Thymus (tissue), 11 donors: ENCODE measurements around the gene SDCBP2. TPM values are rescaled to one million over a fixed set of nuclear protein-coding genes. Genes with fewer than 3 reads are reported as not detected.

Experiments used
- DNase-seq, 9 donors: peaks; one replicate each; pipeline ENCODE4 v3.0.0-alpha.2; 2013; ENCODE audit warnings: low spot score in 9 of 9, low read depth in 6 of 9, missing footprints in 1 of 9
- H3K27ac ChIP-seq, 2 donors: one replicate each; pipeline ENCODE4 v1.5.1; 2013; ENCODE audit warnings: control low read depth in 1 of 2, low read depth in 1 of 2, low read length in 1 of 2, mild to moderate bottlenecking in 1 of 2, moderate library complexity in 1 of 2
- H3K27me3 ChIP-seq, 2 donors: one replicate each; pipeline ENCODE4 v1.5.1; 2013; ENCODE audit warnings: low read length in 1 of 2; ENCODE audit not compliant: control insufficient read depth in 2 of 2, insufficient read depth in 1 of 2
- H3K36me3 ChIP-seq, 2 donors: one replicate each; pipeline ENCODE4 v1.5.1; 2013; ENCODE audit warnings: low read length in 1 of 2, mild to moderate bottlenecking in 1 of 2, moderate library complexity in 1 of 2; ENCODE audit not compliant: control insufficient read depth in 2 of 2, insufficient read depth in 2 of 2
- H3K4me1 ChIP-seq, 2 donors: one replicate each; pipeline ENCODE4 v1.5.1; 2013; ENCODE audit warnings: low read length in 2 of 2; ENCODE audit not compliant: control insufficient read depth in 2 of 2, insufficient read depth in 2 of 2
- H3K4me3 ChIP-seq, 2 donors: one replicate each; pipeline ENCODE4 v1.5.1; 2013; ENCODE audit warnings: low read length in 2 of 2, control low read depth in 1 of 2, mild to moderate bottlenecking in 1 of 2
- H3K9me3 ChIP-seq, 2 donors: one replicate each; pipeline ENCODE4 v1.5.1; 2013; ENCODE audit warnings: low read length in 1 of 2, mild to moderate bottlenecking in 1 of 2; ENCODE audit not compliant: control insufficient read depth in 2 of 2, insufficient read depth in 1 of 2
- WGBS: extraction: QIAGEN DNeasy Blood & Tissue Kit; methylation state at CpG from one replicate; pipeline ENCODE4 v1.1.7; 2013; 5-methylcytosine and 5-hydroxymethylcytosine counted together
- polyA plus RNA-seq: library from polyadenylated mRNA; stranded (reverse); fragments of 200-250 nt; gene quantifications from one replicate; pipeline ENCODE4 v1.2.3, GENCODE V29; 2013
- total RNA-seq: library from RNA; stranded (reverse); fragments of 120-200 nt; gene quantifications from one replicate; pipeline ENCODE4 v1.2.4, GENCODE V29; 2013
- donor health status: healthy.

SDCBP2 gene
- total and polyA plus RNA-seq, 2 donors: 2.1 to 8.6 TPM

DNA sequence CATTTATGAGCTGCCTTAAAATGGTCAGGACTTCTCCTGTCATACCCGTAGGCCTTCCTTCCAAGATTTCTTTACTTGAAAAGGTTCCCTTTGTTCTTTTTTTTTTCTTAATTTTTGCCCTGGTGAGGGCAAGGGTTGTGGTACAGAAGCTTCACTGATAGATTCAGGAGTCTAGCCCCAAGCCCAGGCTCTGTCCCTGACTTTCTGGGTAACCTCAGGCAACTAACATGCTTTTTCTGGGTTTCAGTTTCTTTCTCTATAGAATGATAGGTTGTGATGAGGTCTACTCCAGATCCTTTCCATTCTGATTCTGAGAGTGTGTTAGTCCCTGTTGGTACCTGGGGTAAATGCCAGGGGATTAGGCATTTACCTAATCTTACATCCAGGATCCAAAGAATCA lies 41.6 kb downstream of the SDCBP2 start:
- no peak overlapping the region for H3K4me3 ChIP-seq
- peak in 1 of 9 donors; percentile 33 for DNase-seq
- H3K27ac ChIP-seq: no peak overlapping the region
- H3K9me3 ChIP-seq: no peaks in the 10 kb centered on the region
- H3K27me3 ChIP-seq: no peaks in the 10 kb centered on the region
- 83% methylated on average over 1 of the region's 1 CpG for WGBS
- peaks cover 12 to 24% of the 10 kb centered on the region in 2 donors for H3K4me1 ChIP-seq
- H3K36me3 ChIP-seq: no peaks in the 10 kb centered on the region

DNA sequence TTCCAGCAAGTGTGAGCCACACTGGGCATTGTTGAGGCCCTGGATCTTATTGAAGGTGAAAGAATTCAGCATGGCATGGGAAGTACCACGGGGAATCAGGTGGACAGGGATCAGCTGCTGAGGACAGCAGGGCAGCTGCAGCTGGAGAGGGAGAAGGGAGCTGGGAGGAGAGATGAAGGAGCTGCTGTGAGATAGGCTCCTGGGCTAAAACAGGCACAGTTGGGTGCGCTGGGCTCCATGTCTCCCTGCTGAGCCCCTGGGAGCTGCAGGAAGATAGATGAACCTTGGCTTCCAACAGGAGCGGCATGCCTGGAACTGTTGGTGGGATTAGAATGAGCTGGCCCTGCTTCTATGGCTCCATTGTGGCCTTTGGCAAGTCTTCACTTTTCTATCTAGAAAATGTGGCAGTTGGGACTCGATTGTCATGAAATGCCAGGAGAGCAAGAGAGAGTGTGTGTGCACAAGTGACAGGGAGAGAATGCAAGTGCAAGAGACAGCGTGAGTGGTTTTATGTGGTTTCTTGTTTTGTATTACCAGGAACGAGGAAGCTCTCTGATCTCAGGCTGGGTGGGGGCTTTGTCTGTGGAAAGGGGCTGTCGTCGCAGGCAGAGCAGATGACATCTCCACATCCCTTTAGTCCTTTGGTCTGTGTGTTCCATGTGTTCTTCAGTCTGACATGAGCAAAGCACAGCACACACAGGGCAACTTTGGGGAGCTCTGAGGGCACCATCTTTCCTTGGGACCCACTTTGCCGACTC lies 42.5 kb downstream of the SDCBP2 start:
- Histone ChIP-seq H3K27ac (peak overlapping the region; percentile 59 to 73), H3K9me3 (peaks cover 0 to 1% of the 10 kb centered on the region in 2 donors), H3K4me1 (peaks cover 12 to 24% of the 10 kb centered on the region in 2 donors), H3K36me3 (no peaks in the 10 kb centered on the region), H3K4me3 (no peak overlapping the region), H3K27me3 (no peaks in the 10 kb centered on the region)
- DNase-seq: peak in 7 of 9 donors; percentile 30 to 87 (median 63)
- WGBS: 44% methylated on average over 9 of the region's 9 CpGs

- Histone ChIP-seq H3K4me1 (peaks cover 12 to 19% of the 10 kb centered on the region in 2 donors), H3K4me3 (no peak overlapping the region), H3K9me3 (peaks cover 0 to 1% of the 10 kb centered on the region in 2 donors), H3K27ac (no peak overlapping the region), H3K36me3 (no peaks in the 10 kb centered on the region), H3K27me3 (no peaks in the 10 kb centered on the region)
- no peak for DNase-seq
- 96% methylated on average over 9 of the region's 9 CpGs for WGBS
These were observed 45.1 kb downstream of the SDCBP2 start for GRCh38 chr20:1283522-1284510.

GRCh38 chr20:1282966-1283365 lies 46.0 kb downstream of the SDCBP2 start:
- H3K27ac ChIP-seq: no peak overlapping the region
- peaks cover 12 to 19% of the 10 kb centered on the region in 2 donors for H3K4me1 ChIP-seq
- no peaks in the 10 kb centered on the region for H3K27me3 ChIP-seq
- peaks cover 0 to 1% of the 10 kb centered on the region in 2 donors for H3K9me3 ChIP-seq
- no peaks in the 10 kb centered on the region for H3K36me3 ChIP-seq
- H3K4me3 ChIP-seq: no peak overlapping the region
- DNase-seq: no peak
- WGBS: 89% methylated on average over 3 of the region's 3 CpGs

GRCh38 chr20:1281279-1282057 lies 47.5 kb downstream of the SDCBP2 start:
- no peak overlapping the region for H3K4me3 ChIP-seq
- WGBS: 86% methylated on average over 7 of the region's 7 CpGs
- peaks cover 5% of the 10 kb centered on the region in 2 donors for H3K4me1 ChIP-seq
- no peaks in the 10 kb centered on the region for H3K27me3 ChIP-seq
- no peaks in the 10 kb centered on the region for H3K36me3 ChIP-seq
- no peak for DNase-seq
- H3K27ac ChIP-seq: no peak overlapping the region
- peaks cover 0 to 1% of the 10 kb centered on the region in 2 donors for H3K9me3 ChIP-seq

DNA sequence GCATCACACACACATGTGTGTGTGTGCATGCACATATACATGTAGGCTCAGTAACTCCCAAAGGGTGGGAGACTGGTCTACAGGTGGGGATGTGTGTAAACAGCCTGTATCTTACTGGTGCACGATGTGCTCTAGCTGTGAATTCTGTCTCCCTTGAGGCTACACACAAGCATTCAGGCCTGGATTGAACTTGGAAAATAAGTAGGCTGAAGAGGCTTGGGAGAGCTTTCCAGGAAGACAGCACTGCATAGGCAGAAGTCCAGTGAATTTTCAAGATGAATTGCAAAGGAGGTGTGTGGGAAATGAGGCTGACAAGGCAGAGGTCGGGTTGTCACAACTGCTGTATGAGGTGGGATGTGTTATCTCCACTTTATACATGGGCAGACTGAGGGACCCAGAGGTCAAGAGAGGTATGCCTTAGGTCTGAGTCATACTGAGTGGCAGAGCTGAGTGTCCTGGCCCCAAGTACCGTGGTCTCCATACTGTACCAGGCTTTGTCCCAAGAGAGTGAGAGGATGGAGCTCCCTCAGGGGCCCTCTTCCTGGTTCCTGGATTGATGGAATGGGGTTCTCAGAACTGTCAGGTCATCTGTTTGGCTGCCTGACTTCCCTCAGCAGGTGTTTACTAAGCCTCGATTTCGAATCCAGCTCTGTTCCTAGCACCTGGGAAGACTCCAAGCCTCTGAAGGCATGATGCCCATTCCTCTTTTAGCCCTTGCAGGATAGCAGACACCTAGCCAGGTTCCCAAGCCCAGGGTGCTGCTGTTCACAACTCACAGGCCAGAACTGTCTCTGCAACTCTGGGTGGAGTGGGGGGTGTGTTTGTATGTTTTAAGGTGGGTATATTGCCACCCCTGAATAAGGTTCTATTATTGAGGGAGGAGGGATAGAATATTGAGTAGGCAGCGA lies 48.5 kb downstream of the SDCBP2 start:
- Histone ChIP-seq H3K27ac (no peak overlapping the region), H3K9me3 (peaks cover 0 to 1% of the 10 kb centered on the region in 2 donors), H3K4me3 (no peak overlapping the region), H3K27me3 (no peaks in the 10 kb centered on the region), H3K36me3 (no peaks in the 10 kb centered on the region), H3K4me1 (no peaks in the 10 kb centered on the region)
- 83% methylated on average over 6 of the region's 6 CpGs for WGBS
- no peak for DNase-seq

DNA sequence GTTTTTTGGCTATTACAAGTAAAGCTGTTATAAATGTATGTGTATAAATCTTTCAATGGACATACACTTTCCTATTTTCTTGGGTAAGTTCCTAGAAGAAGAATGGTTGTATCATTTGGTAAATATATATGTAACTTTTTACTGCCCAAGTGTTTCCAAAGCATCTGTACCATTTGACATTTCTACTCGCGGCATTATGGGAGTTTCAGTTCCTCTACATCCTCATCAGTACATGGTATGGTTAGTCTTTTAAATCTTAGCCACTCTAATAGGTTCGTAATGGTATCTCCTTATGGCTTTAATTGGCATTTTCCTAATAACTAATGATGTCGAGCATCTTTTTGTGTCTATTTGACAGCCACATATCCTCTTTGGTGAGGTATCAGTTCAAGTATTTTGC lies 49.9 kb downstream of the SDCBP2 start:
- 97% methylated on average over 4 of the region's 4 CpGs for WGBS
- Histone ChIP-seq H3K27ac (no peak overlapping the region), H3K4me3 (no peak overlapping the region), H3K36me3 (no peaks in the 10 kb centered on the region), H3K4me1 (no peaks in the 10 kb centered on the region), H3K9me3 (peaks cover 0 to 1% of the 10 kb centered on the region in 2 donors), H3K27me3 (no peaks in the 10 kb centered on the region)
- DNase-seq: no peak
